Breast epithelium (tissue), 4 donors: ENCODE results near the gene PPARG. TPM values are rescaled to one million over a fixed set of nuclear protein-coding genes. Genes with fewer than 3 reads are reported as not detected.
"Not testable (repeated sequence)": the region's sequence is repeated elsewhere in the genome, so short reads cannot be mapped to it uniquely, and the experiment has no call there.

Source experiments
- DNase-seq, 2 donors: peaks; one replicate each; pipeline ENCODE4 v3.0.0-alpha.2; 2019; ENCODE audit warnings: low spot score in 2 of 2
- H3K27ac ChIP-seq, 2 donors: fragments of 200-600 bp; sonication (generic) in 1 of 2; one replicate each; pipeline ENCODE4 v1.5.1; 2016 to 2019; ENCODE audit warnings: mild to moderate bottlenecking in 1 of 2
- H3K27me3 ChIP-seq, 2 donors: fragments of 200-600 bp; sonication (generic) in 1 of 2; one replicate each; pipeline versions ENCODE4 v1.5.1 to v1.6.0; 2017 to 2019; ENCODE audit warnings: control low read depth in 1 of 2, mild to moderate bottlenecking in 1 of 2
- H3K36me3 ChIP-seq: fragments of 200-600 bp; one replicate; pipeline ENCODE4 v1.5.1; 2019
- H3K4me1 ChIP-seq, 2 donors: fragments of 200-600 bp; sonication (generic); one replicate each; pipeline ENCODE4 v1.5.1; 2016 to 2019; ENCODE audit warnings: control low read depth in 1 of 2
- H3K4me3 ChIP-seq, 3 donors: fragments of 200-600 bp; sonication (generic); 1 replicate in 2 of 3; 2 replicates in 1 of 3; pipeline ENCODE4 v1.5.1; 2016 to 2019; ENCODE audit warnings: mild to moderate bottlenecking in 3 of 3, moderate library complexity in 2 of 3
- H3K9me3 ChIP-seq, 2 donors: fragments of 200-600 bp; sonication (generic) in 1 of 2; one replicate each; pipeline ENCODE4 v1.5.1; 2016 to 2019; ENCODE audit warnings: control low read depth in 1 of 2
- POLR2A ChIP-seq: fragments of 450-650 bp; IDR thresholded peaks from one replicate; pipeline ENCODE4 v1.6.1; 2016; ENCODE audit warnings: antibody characterized with exemption, mild to moderate bottlenecking, moderate library complexity
- POLR2AphosphoS5 ChIP-seq, 3 donors: sonication (generic); formaldehyde crosslinking; IDR thresholded peaks; one replicate each; pipeline ENCODE4 v1.6.1; 2017; ENCODE audit warnings: antibody characterized with exemption in 3 of 3
- intact Hi-C: fragments of 100-400 bp; cut with DNase I; formaldehyde crosslinking; loops from one replicate; pipeline ENCODE4 v1.15.1; 2023; ENCODE audit warnings: low total_unique reads
- total RNA-seq, 3 donors: library from RNA; depleted of rRNA; stranded (reverse); fragments of >200 nt; gene quantifications; one replicate each; pipeline ENCODE4 v1.1.0, GENCODE V29; 2016
- TF ChIP-seq, protein P1 (sequence below), 3 donors: fragments of 450-650 bp; IDR thresholded peaks; one replicate each; pipeline ENCODE4 v1.5.1; 2016 to 2017; ENCODE audit warnings: antibody characterized with exemption in 3 of 3, mild to moderate bottlenecking in 3 of 3, moderate library complexity in 3 of 3

Gene PPARG
- total RNA-seq, 3 donors from 2014 or later: 44.2 to 359 (median 96.0) TPM

DNA sequence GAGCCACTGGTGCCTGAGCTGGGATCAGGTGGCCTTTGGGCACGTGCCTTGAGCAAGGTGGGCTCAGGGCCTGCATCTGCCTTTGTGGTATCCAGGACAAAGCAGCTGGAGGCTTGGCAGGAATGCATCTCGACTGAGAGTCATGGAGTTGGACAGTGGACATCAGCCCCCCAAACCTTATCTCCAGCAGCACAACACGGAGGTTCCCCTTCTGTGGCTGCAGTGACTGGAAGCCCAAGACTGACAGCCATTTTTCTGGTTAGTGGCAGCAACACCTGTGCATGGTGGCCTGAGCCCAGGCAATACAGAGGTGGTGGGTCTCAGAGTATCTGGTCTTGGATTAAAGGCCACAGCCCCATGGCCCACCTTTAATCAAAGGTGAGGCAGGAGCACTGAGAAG, 167.6 kb downstream of the PPARG start:
- Histone ChIP-seq H3K4me1 (no peaks in the 10 kb centered on the region), H3K4me3 (no peak overlapping the region), H3K27ac (no peak overlapping the region), H3K27me3 (no peaks in the 10 kb centered on the region), H3K9me3 (peaks cover 0 to 3% of the 10 kb centered on the region in 2 donors), H3K36me3 (no peaks in the 10 kb centered on the region)
- TF ChIP-seq, protein P1, sequence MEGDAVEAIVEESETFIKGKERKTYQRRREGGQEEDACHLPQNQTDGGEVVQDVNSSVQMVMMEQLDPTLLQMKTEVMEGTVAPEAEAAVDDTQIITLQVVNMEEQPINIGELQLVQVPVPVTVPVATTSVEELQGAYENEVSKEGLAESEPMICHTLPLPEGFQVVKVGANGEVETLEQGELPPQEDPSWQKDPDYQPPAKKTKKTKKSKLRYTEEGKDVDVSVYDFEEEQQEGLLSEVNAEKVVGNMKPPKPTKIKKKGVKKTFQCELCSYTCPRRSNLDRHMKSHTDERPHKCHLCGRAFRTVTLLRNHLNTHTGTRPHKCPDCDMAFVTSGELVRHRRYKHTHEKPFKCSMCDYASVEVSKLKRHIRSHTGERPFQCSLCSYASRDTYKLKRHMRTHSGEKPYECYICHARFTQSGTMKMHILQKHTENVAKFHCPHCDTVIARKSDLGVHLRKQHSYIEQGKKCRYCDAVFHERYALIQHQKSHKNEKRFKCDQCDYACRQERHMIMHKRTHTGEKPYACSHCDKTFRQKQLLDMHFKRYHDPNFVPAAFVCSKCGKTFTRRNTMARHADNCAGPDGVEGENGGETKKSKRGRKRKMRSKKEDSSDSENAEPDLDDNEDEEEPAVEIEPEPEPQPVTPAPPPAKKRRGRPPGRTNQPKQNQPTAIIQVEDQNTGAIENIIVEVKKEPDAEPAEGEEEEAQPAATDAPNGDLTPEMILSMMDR (IDR thresholded peaks at IDR 0.05): no peak
- TF ChIP-seq POLR2A (no peak), POLR2AphosphoS5 (IDR thresholded peaks at IDR 0.05) (no peak)
- intact Hi-C loops: no loop called here
- DNase-seq: no peak

DNA sequence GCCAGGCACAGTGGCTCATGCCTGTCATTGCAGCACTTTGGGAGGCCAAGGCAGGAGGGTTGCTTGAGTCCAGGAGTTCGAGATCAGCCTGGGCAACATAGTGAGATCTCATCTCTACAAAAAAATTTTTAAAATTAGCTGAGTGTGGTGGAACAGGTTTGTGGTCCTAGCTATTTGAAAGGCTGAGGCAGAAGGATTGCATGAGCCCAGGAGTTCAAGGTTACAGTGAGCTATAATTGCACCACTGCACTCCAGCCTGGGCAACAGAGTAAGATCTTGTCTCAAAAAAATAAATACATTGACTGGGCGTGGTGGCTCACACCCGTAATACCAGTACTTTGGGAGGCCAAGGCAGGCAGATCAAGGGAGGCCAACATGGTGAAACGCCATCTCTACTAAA, 168.5 kb downstream of the PPARG start:
- DNase-seq, intact Hi-C loops, H3K27me3 ChIP-seq, H3K9me3 ChIP-seq, H3K36me3 ChIP-seq, H3K4me3 ChIP-seq, H3K27ac ChIP-seq, H3K4me1 ChIP-seq: not testable (repeated sequence)

DNA sequence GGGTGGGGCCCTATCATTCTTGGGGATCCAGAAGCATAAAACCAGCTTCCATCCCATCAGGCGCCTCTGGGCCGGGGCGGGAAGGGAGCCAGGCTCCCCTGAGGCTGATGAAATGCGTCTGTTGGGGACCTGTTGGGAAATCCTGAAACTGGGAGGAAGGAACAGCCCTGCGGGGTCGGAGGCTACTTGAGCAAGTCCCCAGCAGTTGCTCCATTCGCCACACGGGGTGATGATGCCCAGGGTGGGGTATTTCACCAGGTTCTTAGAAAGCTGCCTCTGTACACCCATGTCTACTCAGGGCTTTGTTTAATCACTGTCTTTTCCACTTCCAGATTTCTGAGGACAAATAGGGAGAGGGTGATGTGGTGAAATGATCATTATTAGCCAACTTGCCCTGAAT, 170.0 kb downstream of the PPARG start:
- H3K4me1 ChIP-seq: no peaks in the 10 kb centered on the region
- no peak overlapping the region for H3K4me3 ChIP-seq
- no peak overlapping the region for H3K27ac ChIP-seq
- no peaks in the 10 kb centered on the region for H3K36me3 ChIP-seq
- no peaks in the 10 kb centered on the region for H3K27me3 ChIP-seq
- intact Hi-C loops: no loop called here
- TF ChIP-seq, protein P1 (IDR thresholded peaks at IDR 0.05): no peak
- TF ChIP-seq POLR2AphosphoS5 (IDR thresholded peaks at IDR 0.05) (no peak), POLR2A (no peak)
- DNase-seq: no peak
- no peaks in the 10 kb centered on the region for H3K9me3 ChIP-seq

DNA sequence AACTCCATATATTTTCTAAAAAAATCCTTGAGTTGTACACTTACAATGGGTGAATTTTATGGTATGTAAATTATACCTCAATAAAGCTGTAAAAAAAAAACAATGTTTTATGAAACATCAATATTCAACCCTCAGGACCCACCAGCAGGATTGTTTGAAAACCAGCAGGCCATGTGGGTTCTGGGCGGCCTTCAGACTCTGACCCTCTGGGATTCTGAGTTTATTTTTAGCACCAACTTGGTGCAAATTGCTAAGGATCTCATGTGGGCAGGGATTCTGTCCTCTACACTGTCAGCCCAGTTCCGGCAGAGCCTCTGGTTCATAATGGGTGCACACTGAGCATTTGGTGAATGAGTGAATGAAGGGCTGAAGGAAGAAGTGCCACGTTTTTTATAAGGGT, 171.3 kb downstream of the PPARG start:
- DNase-seq: no peak
- H3K36me3 ChIP-seq: no peaks in the 10 kb centered on the region
- no peaks in the 10 kb centered on the region for H3K9me3 ChIP-seq
- H3K4me1 ChIP-seq: no peaks in the 10 kb centered on the region
- no peak overlapping the region for H3K27ac ChIP-seq
- TF ChIP-seq, protein P1 (IDR thresholded peaks at IDR 0.05): no peak
- no peak for TF ChIP-seq POLR2A
- no peak for TF ChIP-seq POLR2AphosphoS5 (IDR thresholded peaks at IDR 0.05)
- intact Hi-C loops: loop anchor here (2.0 kb wide), 1 partner anchor 27 kb away; no protein-coding TSS in a partner anchor
- H3K4me3 ChIP-seq: no peak overlapping the region
- H3K27me3 ChIP-seq: no peaks in the 10 kb centered on the region

DNA sequence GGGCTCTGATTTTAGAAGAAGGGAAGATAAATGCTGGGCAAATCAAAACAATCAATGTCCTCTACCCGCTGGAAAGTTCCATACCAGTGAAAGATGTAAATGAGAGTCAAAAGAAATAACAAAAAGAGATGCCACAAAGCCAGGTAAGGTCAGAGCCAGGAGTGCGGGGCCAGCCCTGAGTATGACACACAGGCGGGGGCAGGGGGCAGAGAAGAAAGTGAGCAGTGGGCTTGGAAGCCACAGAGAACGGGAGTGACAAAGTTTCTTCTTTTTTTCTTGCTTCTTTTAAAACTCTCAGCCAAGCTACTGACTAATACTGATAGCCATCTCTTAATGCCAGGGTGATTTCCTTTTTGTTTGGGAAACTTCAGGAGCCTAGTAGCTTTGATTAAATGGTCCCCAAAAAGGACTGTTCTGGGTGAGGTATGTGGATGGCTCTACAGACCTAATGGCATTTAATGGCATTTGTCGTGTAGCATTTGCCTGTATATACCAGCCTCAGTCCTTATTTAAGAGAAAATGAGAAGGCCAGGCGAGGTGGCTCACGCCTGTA, 172.3 kb downstream of the PPARG start:
- no peak overlapping the region for H3K27ac ChIP-seq
- H3K4me3 ChIP-seq: no peak overlapping the region
- intact Hi-C loops: loop anchor here (2.0 kb wide), 1 partner anchor 26 kb away; no protein-coding TSS in a partner anchor
- TF ChIP-seq, protein P1 (IDR thresholded peaks at IDR 0.05): no peak
- TF ChIP-seq POLR2A (no peak), POLR2AphosphoS5 (IDR thresholded peaks at IDR 0.05) (no peak)
- H3K36me3 ChIP-seq: no peaks in the 10 kb centered on the region
- H3K27me3 ChIP-seq: no peaks in the 10 kb centered on the region
- H3K9me3 ChIP-seq: no peaks in the 10 kb centered on the region
- DNase-seq: no peak
- no peaks in the 10 kb centered on the region for H3K4me1 ChIP-seq
